H1 (cell line): ENCODE measurements around the gene KIF5C. TPM values are rescaled to one million over a fixed set of nuclear protein-coding genes. Genes with fewer than 3 reads are reported as not detected.

Source experiments
- CTCF ChIA-PET: fragments of 300-600 bp; sonication (Branson Sonifier 250); formaldehyde crosslinking; loops from one replicate; lab custom pipeline; 2021; ENCODE audit not compliant: partially characterized antibody; lab: Charles Lee
- POLR2A ChIA-PET: fragments of 300-600 bp; sonication (Branson Sonifier 250); formaldehyde crosslinking; loops from one replicate; lab custom pipeline; 2021; ENCODE audit warnings: inconsistent platforms; ENCODE audit not compliant: partially characterized antibody; lab: Charles Lee
- DNase-seq, 2 experiments: peaks; one replicate each; pipeline versions ENCODE4 v3.0.0 to v3.0.0-alpha.2; 2010 to 2022; ENCODE audit warnings: low spot score in 2 of 2, low read depth in 1 of 2, mixed read lengths in 1 of 2
- FAIRE-seq: peaks from 2 replicates; lab custom pipeline; 2011; peaks lifted over from hg19 to GRCh38; lab: Jason Lieb, UNC
- H2AFZ ChIP-seq: 2 replicates; pipeline ENCODE4 v1.8.1; 2012; ENCODE audit warnings: low read length, inconsistent platforms
- H2AK5ac ChIP-seq: 2 replicates; pipeline ENCODE4 v1.6.1; 2013; ENCODE audit warnings: low read depth, low read length
- H2BK120ac ChIP-seq: replicated peaks from 2 replicates; pipeline ENCODE3; 2013; ENCODE audit warnings: low read depth, low read length, inconsistent platforms
- H2BK12ac ChIP-seq: 2 replicates; pipeline ENCODE4 v1.6.1; 2013; ENCODE audit warnings: low read depth, low read length
- H2BK15ac ChIP-seq: 2 replicates; pipeline ENCODE4 v1.6.1; 2013; ENCODE audit warnings: low read length
- H2BK20ac ChIP-seq: 2 replicates; pipeline ENCODE4 v1.6.1; 2013; ENCODE audit warnings: low read length
- H2BK5ac ChIP-seq: 2 replicates; pipeline ENCODE4 v1.6.1; 2013; ENCODE audit warnings: low read depth, low read length
- H3K14ac ChIP-seq: 2 replicates; pipeline ENCODE4 v1.6.1; 2013; ENCODE audit warnings: inconsistent platforms; ENCODE audit not compliant: insufficient read length
- H3K18ac ChIP-seq: 2 replicates; pipeline ENCODE4 v1.6.1; 2013; ENCODE audit warnings: low read length; ENCODE audit errors: extremely low read depth
- H3K23ac ChIP-seq: 2 replicates; pipeline ENCODE4 v1.6.1; 2013; ENCODE audit warnings: inconsistent platforms; ENCODE audit not compliant: insufficient read length
- H3K23me2 ChIP-seq: 2 replicates; pipeline ENCODE4 v1.6.1; 2013; ENCODE audit warnings: low read depth, low read length
- H3K27ac ChIP-seq: 2 replicates; pipeline ENCODE4 v1.6.1; 2011; ENCODE audit warnings: low read depth, low read length, inconsistent platforms
- H3K27me3 ChIP-seq, 4 experiments: replicated peaks in 1 of 4; 1 replicate in 1 of 4; 2 replicates in 3 of 4; pipeline versions ENCODE4 v1.6.1 to v1.8.1; 2011 to 2013; ENCODE audit warnings: low read length in 3 of 4, mild to moderate bottlenecking in 3 of 4, inconsistent platforms in 2 of 4, mixed read lengths in 2 of 4, moderate library complexity in 1 of 4; ENCODE audit not compliant: control insufficient read depth in 3 of 4, insufficient read depth in 3 of 4; ENCODE audit errors: extremely low read depth in 1 of 4
- H3K36me3 ChIP-seq, 4 experiments: 2 replicates each; pipeline versions ENCODE4 v1.6.1 to v1.8.1; 2011 to 2013; ENCODE audit warnings: mild to moderate bottlenecking in 4 of 4, low read length in 3 of 4, moderate library complexity in 2 of 4, control low read depth in 1 of 4, inconsistent platforms in 1 of 4; ENCODE audit not compliant: insufficient read depth in 4 of 4, control insufficient read depth in 2 of 4
- H3K4ac ChIP-seq: replicated peaks from 2 replicates; pipeline ENCODE3; 2013; ENCODE audit warnings: low read length, low read depth, mixed read lengths, inconsistent platforms; ENCODE audit not compliant: insufficient read length
- H3K4me1 ChIP-seq, 4 experiments: replicated peaks in 1 of 4; 1 replicate in 1 of 4; 2 replicates in 3 of 4; pipeline versions ENCODE4 v1.6.1 to v1.8.1; 2011 to 2013; ENCODE audit warnings: low read length in 3 of 4, inconsistent platforms in 2 of 4, mixed read lengths in 1 of 4; ENCODE audit not compliant: insufficient read depth in 4 of 4, control insufficient read depth in 3 of 4
- H3K4me2 ChIP-seq, 2 experiments: 2 replicates each; pipeline versions ENCODE4 v1.6.1 to v1.8.1; 2011 to 2013; ENCODE audit warnings: low read depth in 2 of 2, low read length in 2 of 2, control low read depth in 1 of 2, inconsistent platforms in 1 of 2, mild to moderate bottlenecking in 1 of 2; ENCODE audit not compliant: insufficient read depth in 1 of 2
- H3K4me3 ChIP-seq, 4 experiments: fragments of 200-600, 300-600 bp in 1 of 4; sonication (generic), shearing (Covaris generic), sonication (Bioruptor Twin) in 1 of 4; 2 replicates each; pipeline versions ENCODE4 v1.5.1 to v1.8.1; 2011 to 2016; ENCODE audit warnings: low read length in 4 of 4, low read depth in 3 of 4, control low read depth in 2 of 4, inconsistent platforms in 2 of 4, mild to moderate bottlenecking in 2 of 4, mixed read lengths in 1 of 4, moderate library complexity in 1 of 4; ENCODE audit not compliant: insufficient read depth in 2 of 4; ENCODE audit errors: extremely low read depth in 1 of 4
- H3K56ac ChIP-seq: replicated peaks from 2 replicates; pipeline ENCODE3; 2013; ENCODE audit warnings: low read depth, mild to moderate bottlenecking, mixed read lengths, low read length, inconsistent platforms; ENCODE audit not compliant: insufficient read length
- H3K79me1 ChIP-seq: 2 replicates; pipeline ENCODE4 v1.6.1; 2013; ENCODE audit warnings: low read depth, low read length, control low read depth
- H3K79me2 ChIP-seq, 2 experiments: 2 replicates each; pipeline versions ENCODE4 v1.6.1 to v1.8.1; 2012 to 2013; ENCODE audit warnings: low read length in 2 of 2, mild to moderate bottlenecking in 2 of 2, inconsistent platforms in 1 of 2; ENCODE audit not compliant: insufficient read depth in 2 of 2, control insufficient read depth in 1 of 2
- H3K9ac ChIP-seq, 4 experiments: replicated peaks in 1 of 4; 1 replicate in 1 of 4; 2 replicates in 3 of 4; pipeline versions ENCODE4 v1.6.1 to v1.8.1; 2011 to 2013; ENCODE audit warnings: low read depth in 3 of 4, low read length in 3 of 4, control low read depth in 2 of 4, mild to moderate bottlenecking in 2 of 4, moderate library complexity in 2 of 4, inconsistent platforms in 1 of 4; ENCODE audit errors: extremely low read depth in 1 of 4
- H3K9me3 ChIP-seq, 2 experiments: 2 replicates each; pipeline versions ENCODE4 v1.6.1 to v1.8.1; 2012 to 2013; ENCODE audit warnings: mild to moderate bottlenecking in 2 of 2, moderate library complexity in 2 of 2, control low read depth in 1 of 2, inconsistent platforms in 1 of 2, low read depth in 1 of 2, low read length in 1 of 2, mixed read lengths in 1 of 2; ENCODE audit not compliant: insufficient read depth in 2 of 2
- H4K20me1 ChIP-seq, 2 experiments: replicated peaks in 1 of 2; 2 replicates each; pipeline versions ENCODE3 to v1.8.1; 2011 to 2013; ENCODE audit warnings: inconsistent platforms in 2 of 2, low read length in 2 of 2, mild to moderate bottlenecking in 1 of 2; ENCODE audit not compliant: insufficient read depth in 2 of 2, control insufficient read depth in 1 of 2
- H4K5ac ChIP-seq: 2 replicates; pipeline ENCODE4 v1.6.1; 2013; ENCODE audit warnings: low read length, low read depth, mixed read lengths, inconsistent platforms; ENCODE audit not compliant: insufficient read length
- H4K8ac ChIP-seq: 2 replicates; pipeline ENCODE4 v1.8.0; 2013; ENCODE audit warnings: mild to moderate bottlenecking, moderate library complexity, low read length, inconsistent platforms; ENCODE audit not compliant: insufficient read depth; ENCODE audit errors: extremely low read depth
- H4K91ac ChIP-seq: replicated peaks from 2 replicates; pipeline ENCODE3; 2013; ENCODE audit warnings: low read length, mixed read lengths, inconsistent platforms; ENCODE audit not compliant: insufficient read length
- CREB1 ChIP-seq: IDR thresholded peaks from 2 replicates; pipeline ENCODE4 v1.6.1; 2012; ENCODE audit warnings: inconsistent platforms
- CTBP2 ChIP-seq: IDR thresholded peaks from 2 replicates; pipeline ENCODE4 v1.7.0; 2011; ENCODE audit warnings: borderline replicate concordance, mild to moderate bottlenecking, moderate library complexity, mixed read lengths, low read length; ENCODE audit not compliant: insufficient read depth, insufficient read length
- EZH2 ChIP-seq: fragments of 200-600 bp; sonication (generic); IDR thresholded peaks from 2 replicates; pipeline ENCODE4 v1.7.1; 2012; ENCODE audit warnings: low read depth, mild to moderate bottlenecking, moderate library complexity, low read length, inconsistent platforms; ENCODE audit not compliant: severe bottlenecking
- FOSL1 ChIP-seq: IDR thresholded peaks from 2 replicates; pipeline ENCODE4 v1.6.1; 2011; ENCODE audit warnings: mild to moderate bottlenecking, low read depth, low read length, moderate library complexity; ENCODE audit not compliant: insufficient read depth
- HDAC2 ChIP-seq, 2 experiments: fragments of 300-600 bp in 1 of 2; sonication (generic) in 1 of 2; IDR thresholded peaks; 2 replicates each; pipeline ENCODE4 v1.6.1; 2011 to 2012; ENCODE audit warnings: low read depth in 2 of 2, low read length in 2 of 2, mild to moderate bottlenecking in 2 of 2, moderate library complexity in 2 of 2, borderline replicate concordance in 1 of 2, inconsistent platforms in 1 of 2
- HDAC6 ChIP-seq: IDR thresholded peaks from one replicate; pipeline ENCODE4 v1.7.1; 2012; ENCODE audit warnings: low read depth, mild to moderate bottlenecking, inconsistent platforms, low read length, moderate library complexity
- MAFK ChIP-seq: IDR thresholded peaks from 2 replicates; pipeline ENCODE4 v1.6.1; 2012; ENCODE audit warnings: low read depth, mild to moderate bottlenecking, improper control_type of control experiment, low read length
- RFX5 ChIP-seq: IDR thresholded peaks from 2 replicates; pipeline ENCODE4 v1.6.1; 2011; ENCODE audit warnings: low read depth, low read length, improper control_type of control experiment, borderline replicate concordance
- SIN3A ChIP-seq, 2 experiments: IDR thresholded peaks in 1 of 2; conservative IDR thresholded peaks in 1 of 2; 2 replicates each; pipeline ENCODE4 v1.6.1; 2011 to 2012; ENCODE audit warnings: low read length in 2 of 2, improper control_type of control experiment in 1 of 2, low read depth in 1 of 2, mild to moderate bottlenecking in 1 of 2
- SIX5 ChIP-seq: IDR thresholded peaks from 2 replicates; pipeline ENCODE4 v1.6.1; 2011; ENCODE audit warnings: mild to moderate bottlenecking, low read depth, low read length
- SP2 ChIP-seq: IDR thresholded peaks from 2 replicates; pipeline ENCODE4 v1.6.1; 2012; ENCODE audit warnings: mild to moderate bottlenecking, low read length, inconsistent platforms
- TAF1 ChIP-seq: IDR thresholded peaks from 2 replicates; pipeline ENCODE4 v1.6.1; 2011; ENCODE audit warnings: mild to moderate bottlenecking, low read depth, low read length
- WGBS, 2 experiments: shearing (Covaris generic) in 1 of 2; methylation state at CpG; one replicate each; pipeline versions ENCODE4 v1.1.6 to v1.1.7; 2013 to 2015; ENCODE audit warnings: low lambda C conversion rate in 2 of 2, mixed read lengths in 2 of 2, inconsistent platforms in 1 of 2, low coverage in 1 of 2, missing lambda C conversion rate in 1 of 2; ENCODE audit not compliant: insufficient replicate concordance in 2 of 2, insufficient coverage in 1 of 2, insufficient read length in 1 of 2; ENCODE audit errors: extremely low coverage in 1 of 2, missing lambda C conversion rate in 1 of 2; 5-methylcytosine and 5-hydroxymethylcytosine counted together
- polyA plus RNA-seq, 7 experiments: library from polyadenylated mRNA; depleted of rRNA in 3 of 7; stranded (reverse) in 5 of 7; unstranded in 2 of 7; fragments of >200 nt in 5 of 7; fragments of 200-250 nt in 2 of 7; gene quantifications; 1 replicate in 5 of 7; 2 replicates in 1 of 7; 4 replicates in 1 of 7; pipeline versions ENCODE4 v1.2.1 to v1.2.3, GENCODE V29; 2011 to 2013; ENCODE audit warnings: missing spikeins in 2 of 7, mixed read lengths in 2 of 7
- total RNA-seq: library from RNA; stranded (reverse); fragmentation: NEBNext Ultra II Directional; extraction: Animal tissue kit (Norgen Biotek cat#: 25700); gene quantifications from 2 replicates; pipeline ENCODE4 v1.2.1, GENCODE V29; 2021

KIF5C gene
- total and polyA plus RNA-seq, 2 of the 8 experiments (the other 6 are each of a cell fraction or from before 2014, with no cell fraction given) = 16.3 to 66.4 TPM

GRCh38 chr2:148930046-148930775 lies 55.2 kb downstream of the KIF5C start:
- Histone ChIP-seq H3K4me1 (peaks cover 4 to 16% (median 14%) of the 10 kb centered on the region in 4 experiments), H2BK5ac (no peak overlapping the region), H2BK20ac (no peak overlapping the region), H4K91ac (no peak overlapping the region), H3K14ac (no peak overlapping the region), H3K36me3 (peaks cover 9 to 37% (median 18%) of the 10 kb centered on the region in 4 experiments; a peak in 6 of 8 replicates), H3K79me1 (peaks cover 10% of the 10 kb centered on the region), H3K23me2 (peaks cover 12% of the 10 kb centered on the region), H2BK12ac (no peak overlapping the region), H2BK120ac (no peak overlapping the region), H3K56ac (no peak overlapping the region), H3K27ac (no peak overlapping the region), H2AK5ac (no peak overlapping the region), H3K27me3 (no peaks in the 10 kb centered on the region; a peak in 1 of 7 replicates), H3K79me2 (peaks cover 0 to 3% of the 10 kb centered on the region in 2 experiments; a peak in 2 of 4 replicates), H3K4me3 (no peak overlapping the region), H2BK15ac (no peak overlapping the region), H4K8ac (no peak overlapping the region), H3K9me3 (no peaks in the 10 kb centered on the region), H3K23ac (no peak overlapping the region), H2AFZ (no peak overlapping the region), H3K4ac (no peak overlapping the region), H3K4me2 (no peak overlapping the region), H4K20me1 (peaks cover 0 to 15% of the 10 kb centered on the region in 2 experiments), H3K9ac (no peak overlapping the region), H3K18ac (no peak overlapping the region), H4K5ac (no peak overlapping the region)
- FAIRE-seq (no peak), DNase-seq (no peak)
- 80% methylated on average over 9 of the region's 9 CpGs; no CpG with 5 or more reads in 1 of the 2 experiments for WGBS, 2 experiments
- CTCF ChIA-PET = interaction anchor here (0.7 to 2.3 kb wide), 4 partner anchors 13 to 115 kb away, joined by 3 to 7 read pairs (median 4); no protein-coding TSS in a partner anchor
- POLR2A ChIA-PET = no interaction called here
- TF ChIP-seq CREB1 (no peak), SIN3A (conservative IDR thresholded peaks at IDR 0.05 in 1 of 2, IDR thresholded peaks at IDR 0.05 in 1 of 2; ENCODE audit: low read depth in 1 of 2, low read length in 2 of 2) (no peak), CTBP2 (no peak), HDAC2 (IDR thresholded peaks at IDR 0.05; ENCODE audit: borderline replicate concordance in 1 of 2, low read depth in 2 of 2, low read length in 2 of 2) (no peak), RFX5 (no peak), EZH2 (no peak), SIX5 (no peak), HDAC6 (no peak), FOSL1 (no peak), SP2 (no peak), MAFK (no peak), TAF1 (no peak)
